ENCODE data around the gene MARCHF3.

- TF ChIP-seq BHLHE40 (IDR thresholded peaks at IDR 0.05; ENCODE audit: borderline replicate concordance) (no peak), SUZ12 (IDR thresholded peaks at IDR 0.05) (no peak), ZNF384 (IDR thresholded peaks at IDR 0.05) (no peak), PKNOX1 (IDR thresholded peaks at IDR 0.05) (no peak), LEF1 (IDR thresholded peaks at IDR 0.05; ENCODE audit: borderline replicate concordance) (no peak), ELF4 (IDR thresholded peaks at IDR 0.05) (no peak), SP1 (IDR thresholded peaks at IDR 0.05) (no peak), CTBP1 (IDR thresholded peaks at IDR 0.05; ENCODE audit: borderline replicate concordance) (no peak), FOXA1 (IDR thresholded peaks at IDR 0.05) (no peak), FOXK2 (IDR thresholded peaks at IDR 0.05) (no peak), ARNT (IDR thresholded peaks at IDR 0.05) (no peak), FOXM1 (IDR thresholded peaks at IDR 0.05; ENCODE audit: borderline replicate concordance) (no peak)
These were observed 47.0 kb upstream of the MARCHF3 start for GRCh38 chr5:127077366-127077765.
